ENCODE data around the gene CCDC87.
"Not testable (repeated sequence)": the region's sequence is repeated elsewhere in the genome, so short reads cannot be mapped to it uniquely, and the experiment has no call there.

CCDC87 gene

GRCh38 chr11:66607126-66607834 is 14.4 kb upstream of the CCDC87 start:
- DNase-seq, result no peak
- Histone ChIP-seq H3K27ac (ENCODE audit: insufficient read depth in 1 of 2, low read depth in 1 of 2, low read length in 2 of 2, poor library complexity in 1 of 2, severe bottlenecking in 2 of 2) (no peak overlapping the region), H3K36me3 (ENCODE audit: control insufficient read depth in 4 of 4, insufficient read depth in 4 of 4, low read length in 3 of 4) (peaks cover 5 to 40% (median 31%) of the 10 kb centered on the region in 4 experiments), H3K27me3 (replicated peaks in 2 of 5; ENCODE audit: control insufficient read depth in 4 of 5, insufficient read depth in 5 of 5, low read length in 4 of 5) (no peaks in the 10 kb centered on the region), H3K4me3 (ENCODE audit: control insufficient read depth in 1 of 7, extremely low read depth in 1 of 7, insufficient read depth in 4 of 7, low read depth in 2 of 7, low read length in 6 of 7) (no peak overlapping the region), H3K4me1 (ENCODE audit: control extremely low read depth in 1 of 4, control insufficient read depth in 4 of 4, insufficient read depth in 4 of 4, low read length in 3 of 4) (peaks cover 5 to 11% (median 7%) of the 10 kb centered on the region in 4 experiments), H3K9me3 (ENCODE audit: control extremely low read depth in 1 of 5, control insufficient read depth in 4 of 5, insufficient read depth in 2 of 5, low read depth in 1 of 5, low read length in 4 of 5) (no peaks in the 10 kb centered on the region)
- CTCF ChIA-PET, result interaction anchor here (0.9 to 1.6 kb wide), 5 partner anchors 10 to 28 kb away, joined by 3 to 4 read pairs (median 3); no protein-coding TSS in a partner anchor
- 96% methylated on average over 8 of the region's 8 CpGs for WGBS (ENCODE audit: insufficient coverage)
- POLR2A ChIA-PET, result interaction anchor here (1.0 to 1.7 kb wide), 4 partner anchors 9 to 14 kb away, joined by 3 to 4 read pairs (median 4); partner anchors contain the start of genes CCDC87, CCS and RBM14

- H3K9me3 ChIP-seq (ENCODE audit: control extremely low read depth in 1 of 5, control insufficient read depth in 4 of 5, insufficient read depth in 2 of 5, low read depth in 1 of 5, low read length in 4 of 5); H3K4me3 ChIP-seq (ENCODE audit: control insufficient read depth in 1 of 7, extremely low read depth in 1 of 7, insufficient read depth in 4 of 7, low read depth in 2 of 7, low read length in 6 of 7); H3K27me3 ChIP-seq (replicated peaks in 2 of 5; ENCODE audit: control insufficient read depth in 4 of 5, insufficient read depth in 5 of 5, low read length in 4 of 5); H3K27ac ChIP-seq (ENCODE audit: insufficient read depth in 1 of 2, low read depth in 1 of 2, low read length in 2 of 2, poor library complexity in 1 of 2, severe bottlenecking in 2 of 2); DNase-seq: not testable (repeated sequence)
- peaks cover 5 to 11% (median 7%) of the 10 kb centered on the region in 4 experiments for H3K4me1 ChIP-seq (ENCODE audit: control extremely low read depth in 1 of 4, control insufficient read depth in 4 of 4, insufficient read depth in 4 of 4, low read length in 3 of 4)
- ChIA-PET CTCF (interaction anchor here (0.6 to 1.3 kb wide), 5 partner anchors 10 to 73 kb away, joined by 3 to 4 read pairs (median 3); no protein-coding TSS in a partner anchor), POLR2A (interaction anchor here (1.0 to 1.7 kb wide), 4 partner anchors 10 to 14 kb away, joined by 3 to 4 read pairs (median 4); partner anchors contain the start of genes CCDC87, CCS and RBM14)
- WGBS (ENCODE audit: insufficient coverage), result 83% methylated on average over 2 of the region's 3 CpGs
- H3K36me3 ChIP-seq (ENCODE audit: control insufficient read depth in 4 of 4, insufficient read depth in 4 of 4, low read length in 3 of 4), result peaks cover 5 to 43% (median 35%) of the 10 kb centered on the region in 4 experiments
Measured at GRCh38 chr11:66606608-66607007, 13.7 kb upstream of the CCDC87 start.

DNA sequence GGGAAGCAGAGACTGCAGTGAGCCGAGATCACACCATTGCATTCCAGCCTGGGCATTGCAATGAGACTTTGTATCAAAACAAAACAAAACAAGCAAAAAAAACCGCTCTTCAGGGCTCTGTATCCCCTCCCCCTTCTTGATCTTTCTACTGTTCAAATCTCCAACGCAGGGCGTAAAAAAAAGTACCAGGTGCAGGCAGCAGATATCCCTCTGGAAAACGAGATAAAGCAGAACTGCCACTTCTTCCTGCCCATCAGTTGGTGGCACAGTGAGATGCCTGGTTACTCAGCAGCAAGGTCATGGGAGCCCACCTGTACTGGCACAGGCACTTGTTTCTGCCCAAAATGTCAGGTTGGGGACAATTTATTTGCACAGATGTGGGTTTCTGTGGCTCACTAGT is 11.3 kb upstream of the CCDC87 start:
- Histone ChIP-seq H3K4me3 (ENCODE audit: control insufficient read depth in 1 of 7, extremely low read depth in 1 of 7, insufficient read depth in 4 of 7, low read depth in 2 of 7, low read length in 6 of 7) (no peak overlapping the region), H3K27ac (ENCODE audit: insufficient read depth in 1 of 2, low read depth in 1 of 2, low read length in 2 of 2, poor library complexity in 1 of 2, severe bottlenecking in 2 of 2) (no peak overlapping the region), H3K36me3 (ENCODE audit: control insufficient read depth in 4 of 4, insufficient read depth in 4 of 4, low read length in 3 of 4) (peaks cover 7 to 58% (median 42%) of the 10 kb centered on the region in 4 experiments), H3K4me1 (ENCODE audit: control extremely low read depth in 1 of 4, control insufficient read depth in 4 of 4, insufficient read depth in 4 of 4, low read length in 3 of 4) (peaks cover 6 to 11% (median 10%) of the 10 kb centered on the region in 4 experiments), H3K9me3 (ENCODE audit: control extremely low read depth in 1 of 5, control insufficient read depth in 4 of 5, insufficient read depth in 2 of 5, low read depth in 1 of 5, low read length in 4 of 5) (no peaks in the 10 kb centered on the region), H3K27me3 (replicated peaks in 2 of 5; ENCODE audit: control insufficient read depth in 4 of 5, insufficient read depth in 5 of 5, low read length in 4 of 5) (no peaks in the 10 kb centered on the region)
- ChIA-PET POLR2A (no interaction called here), CTCF (no interaction called here)
- 57% methylated on average over 4 of the region's 5 CpGs for WGBS (ENCODE audit: insufficient coverage)
- DNase-seq, result peak; percentile 62 to 82 (median 74)

DNA sequence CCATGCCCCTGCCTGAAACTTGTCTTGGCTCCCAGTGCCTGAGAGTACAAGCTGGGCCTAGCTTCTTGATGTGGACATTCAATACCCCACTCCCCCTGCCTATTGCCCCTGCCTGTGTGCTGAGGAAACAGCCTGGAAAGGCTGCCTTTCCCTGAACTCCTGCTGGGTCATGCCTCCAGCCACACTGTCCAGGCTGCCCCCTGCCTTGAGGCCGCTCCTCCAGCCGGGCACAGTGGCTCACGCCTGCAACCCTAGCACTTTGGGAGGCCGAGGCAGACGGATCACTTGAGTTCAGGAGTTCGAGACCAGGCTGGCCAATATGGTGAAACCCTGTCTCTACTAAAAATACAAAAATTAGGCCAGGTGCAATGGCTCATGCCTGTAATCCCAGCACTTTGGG is 10.2 kb upstream of the CCDC87 start:
- H3K4me1 ChIP-seq (ENCODE audit: control extremely low read depth in 1 of 4, control insufficient read depth in 4 of 4, insufficient read depth in 4 of 4, low read length in 3 of 4), result peaks cover 6 to 11% (median 10%) of the 10 kb centered on the region in 4 experiments
- H3K27ac ChIP-seq (ENCODE audit: insufficient read depth in 1 of 2, low read depth in 1 of 2, low read length in 2 of 2, poor library complexity in 1 of 2, severe bottlenecking in 2 of 2), result no peak overlapping the region
- DNase-seq, result no peak
- ChIA-PET CTCF (no interaction called here), POLR2A (no interaction called here)
- H3K9me3 ChIP-seq (ENCODE audit: control extremely low read depth in 1 of 5, control insufficient read depth in 4 of 5, insufficient read depth in 2 of 5, low read depth in 1 of 5, low read length in 4 of 5), result no peaks in the 10 kb centered on the region
- peaks cover 7 to 63% (median 44%) of the 10 kb centered on the region in 4 experiments for H3K36me3 ChIP-seq (ENCODE audit: control insufficient read depth in 4 of 4, insufficient read depth in 4 of 4, low read length in 3 of 4)
- H3K4me3 ChIP-seq (ENCODE audit: control insufficient read depth in 1 of 7, extremely low read depth in 1 of 7, insufficient read depth in 4 of 7, low read depth in 2 of 7, low read length in 6 of 7), result no peak overlapping the region
- WGBS (ENCODE audit: insufficient coverage), result 96% methylated on average over 6 of the region's 6 CpGs
- no peaks in the 10 kb centered on the region for H3K27me3 ChIP-seq (replicated peaks in 2 of 5; ENCODE audit: control insufficient read depth in 4 of 5, insufficient read depth in 5 of 5, low read length in 4 of 5)

DNA sequence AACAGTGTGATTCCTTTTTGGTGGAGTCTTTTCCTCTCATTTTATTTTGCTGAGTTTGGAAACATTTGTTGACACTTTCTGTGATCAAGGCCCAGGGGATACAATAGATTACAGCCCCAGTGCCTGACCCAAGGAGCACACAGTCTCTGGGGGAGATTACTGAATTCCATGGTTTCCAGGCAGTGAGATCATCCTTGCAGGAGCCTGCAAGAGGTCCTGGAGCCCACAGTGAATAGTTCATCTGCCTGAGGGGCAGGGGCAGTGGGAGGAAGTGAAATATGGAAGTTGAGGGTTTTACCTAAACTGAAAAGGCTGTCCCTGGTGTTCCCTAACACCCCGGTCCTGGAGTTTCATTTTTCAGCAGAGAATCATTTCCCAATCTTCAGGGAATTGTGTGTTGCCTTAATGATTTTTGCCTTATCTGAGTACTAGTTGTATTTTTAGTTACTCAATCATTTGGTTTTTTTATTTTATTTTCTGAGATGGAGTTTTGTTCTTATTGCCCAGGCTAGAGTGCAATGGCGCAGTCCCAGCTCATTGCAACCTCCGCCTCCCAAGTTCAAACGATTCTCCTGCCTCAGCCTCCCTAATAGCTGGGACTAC is 7.9 kb upstream of the CCDC87 start:
- ChIA-PET CTCF (interaction anchor here (1.0 to 1.2 kb wide), 3 partner anchors 8 to 17 kb away, joined by 3 to 4 read pairs (median 3); partner anchors contain the start of genes CCDC87, CCS and RBM14), POLR2A (no interaction called here)
- Histone ChIP-seq H3K4me3 (ENCODE audit: control insufficient read depth in 1 of 7, extremely low read depth in 1 of 7, insufficient read depth in 4 of 7, low read depth in 2 of 7, low read length in 6 of 7) (no peak overlapping the region), H3K9me3 (ENCODE audit: control extremely low read depth in 1 of 5, control insufficient read depth in 4 of 5, insufficient read depth in 2 of 5, low read depth in 1 of 5, low read length in 4 of 5) (no peaks in the 10 kb centered on the region), H3K27ac (ENCODE audit: insufficient read depth in 1 of 2, low read depth in 1 of 2, low read length in 2 of 2, poor library complexity in 1 of 2, severe bottlenecking in 2 of 2) (no peak overlapping the region), H3K36me3 (ENCODE audit: control insufficient read depth in 4 of 4, insufficient read depth in 4 of 4, low read length in 3 of 4) (peaks cover 6 to 49% (median 37%) of the 10 kb centered on the region in 4 experiments), H3K27me3 (replicated peaks in 2 of 5; ENCODE audit: control insufficient read depth in 4 of 5, insufficient read depth in 5 of 5, low read length in 4 of 5) (no peaks in the 10 kb centered on the region), H3K4me1 (ENCODE audit: control extremely low read depth in 1 of 4, control insufficient read depth in 4 of 4, insufficient read depth in 4 of 4, low read length in 3 of 4) (peaks cover 6 to 19% (median 17%) of the 10 kb centered on the region in 4 experiments)
- WGBS (ENCODE audit: insufficient coverage), result 0% methylated on average over 1 of the region's 4 CpGs
- DNase-seq, result no peak

DNA sequence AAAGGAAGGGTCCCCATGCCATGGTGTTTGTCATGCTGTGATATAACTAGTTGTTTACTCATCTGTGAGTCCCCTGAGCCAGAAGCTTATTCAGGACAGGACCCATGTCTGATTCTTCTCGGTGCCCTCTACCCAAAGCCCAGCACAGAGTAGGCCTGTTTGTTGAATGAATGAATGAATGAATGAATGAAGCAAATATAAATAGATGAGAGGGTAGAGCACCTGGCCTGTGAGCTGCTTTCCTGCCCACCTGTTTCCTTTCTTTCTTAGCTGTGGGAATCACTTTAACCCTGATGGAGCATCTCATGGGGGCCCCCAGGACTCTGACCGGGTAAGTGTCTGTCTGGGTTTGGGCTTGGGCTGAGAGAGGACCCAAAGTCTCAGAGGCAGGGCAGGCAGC is 7.4 kb upstream of the CCDC87 start:
- H3K4me3 ChIP-seq (ENCODE audit: control insufficient read depth in 1 of 7, extremely low read depth in 1 of 7, insufficient read depth in 4 of 7, low read depth in 2 of 7, low read length in 6 of 7), result no peak overlapping the region
- H3K4me1 ChIP-seq (ENCODE audit: control extremely low read depth in 1 of 4, control insufficient read depth in 4 of 4, insufficient read depth in 4 of 4, low read length in 3 of 4), result peaks cover 6 to 24% (median 21%) of the 10 kb centered on the region in 4 experiments
- peaks cover 4 to 43% (median 33%) of the 10 kb centered on the region in 4 experiments for H3K36me3 ChIP-seq (ENCODE audit: control insufficient read depth in 4 of 4, insufficient read depth in 4 of 4, low read length in 3 of 4)
- 83% methylated on average over 2 of the region's 2 CpGs for WGBS (ENCODE audit: insufficient coverage)
- CTCF ChIA-PET, result interaction anchor here (0.6 to 1.2 kb wide), 4 partner anchors 12 to 21 kb away, joined by 3 to 4 read pairs (median 4); partner anchors contain the start of gene RBM14
- POLR2A ChIA-PET, result interaction anchor here (1.2 kb wide), 1 partner anchor 16 kb away, joined by 3 read pairs; the partner anchor contains the start of gene RBM14
- no peaks in the 10 kb centered on the region for H3K9me3 ChIP-seq (ENCODE audit: control extremely low read depth in 1 of 5, control insufficient read depth in 4 of 5, insufficient read depth in 2 of 5, low read depth in 1 of 5, low read length in 4 of 5)
- no peak overlapping the region for H3K27ac ChIP-seq (ENCODE audit: insufficient read depth in 1 of 2, low read depth in 1 of 2, low read length in 2 of 2, poor library complexity in 1 of 2, severe bottlenecking in 2 of 2)
- H3K27me3 ChIP-seq (replicated peaks in 2 of 5; ENCODE audit: control insufficient read depth in 4 of 5, insufficient read depth in 5 of 5, low read length in 4 of 5), result no peaks in the 10 kb centered on the region
- no peak for DNase-seq

Measured in common myeloid progenitor, CD34-positive (primary cell).